Lung microvascular endothelial cell (primary cell): ENCODE data around the gene OFD1. TPM values are rescaled to one million over a fixed set of nuclear protein-coding genes. Genes with fewer than 3 reads are reported as not detected.

Experiments
- DNase-seq, 2 donors: peaks; one replicate each; pipeline versions ENCODE4 v3.0.0 to v3.0.0-alpha.2; 2010; ENCODE audit warnings: low read depth in 2 of 2
- total RNA-seq: library from RNA; depleted of rRNA; stranded (reverse); fragments of >200 nt; gene quantifications from 2 replicates; pipeline ENCODE4 v1.2.1, GENCODE V29; 2014

Gene OFD1
- total RNA-seq: 4.6 and 5.6 TPM in 2 replicates

- DNase-seq: peak; percentile 95 to 96
Observed at GRCh38 chrX:13734278-13735172, at the start of gene OFD1, which contains the start of gene TRAPPC2. OFD1 (plus strand) TSS chrX:13734748; CDS start chrX:13735072, 324 bp downstream. TRAPPC2 (minus strand) TSS chrX:13734620; CDS start chrX:13719963, 14,657 bp downstream.

- no peak for DNase-seq
Observed at GRCh38 chrX:13685126-13685763, 49.3 kb upstream of the OFD1 start.

GRCh38 chrX:13687203-13687602 is 47.3 kb upstream of the OFD1 start:
- DNase-seq: no peak

GRCh38 chrX:13688384-13688957 is 46.1 kb upstream of the OFD1 start:
- DNase-seq: no peak

- DNase-seq: peak; percentile 75 to 81
Observed at GRCh38 chrX:13688958-13689740, 45.4 kb upstream of the OFD1 start, which contains the start of gene RAB9A. RAB9A (plus strand) TSS chrX:13689128; CDS start chrX:13708747, 19,619 bp downstream.

- peak; percentile 21 to 33 for DNase-seq
Observed at GRCh38 chrX:13689741-13690211, 44.8 kb upstream of the OFD1 start.

GRCh38 chrX:13690836-13691235 is 43.7 kb upstream of the OFD1 start:
- no peak for DNase-seq

GRCh38 chrX:13691841-13692371 is 42.6 kb upstream of the OFD1 start:
- DNase-seq: no peak

GRCh38 chrX:13692771-13693231 is 41.7 kb upstream of the OFD1 start:
- no peak for DNase-seq

- no peak for DNase-seq
Observed at GRCh38 chrX:13693341-13693961, 41.1 kb upstream of the OFD1 start.

- no peak for DNase-seq
Observed at GRCh38 chrX:13694359-13694758, 40.2 kb upstream of the OFD1 start.

- DNase-seq: no peak
Observed at GRCh38 chrX:13694983-13695382, 39.6 kb upstream of the OFD1 start.

- DNase-seq: no peak
Observed at GRCh38 chrX:13695601-13696115, 38.9 kb upstream of the OFD1 start.

- no peak for DNase-seq
Observed at GRCh38 chrX:13697455-13697854, 37.1 kb upstream of the OFD1 start.

- DNase-seq: no peak
Observed at GRCh38 chrX:13697976-13698375, 36.6 kb upstream of the OFD1 start.

- DNase-seq: no peak
Observed at GRCh38 chrX:13698432-13698831, 36.1 kb upstream of the OFD1 start.

- DNase-seq: peak in 1 of 2 donors; percentile 55
Observed at GRCh38 chrX:13699183-13699826, 35.2 kb upstream of the OFD1 start.

GRCh38 chrX:13700380-13700779 is 34.2 kb upstream of the OFD1 start:
- DNase-seq: no peak

- no peak for DNase-seq
Observed at GRCh38 chrX:13702111-13702789, 32.3 kb upstream of the OFD1 start.
